GM12872 (cell line): ENCODE measurements around the gene MEX3C.

Source experiments
- TF ChIP-seq, protein P1 (sequence below): IDR thresholded peaks from 3 replicates; pipeline ENCODE4 v1.5.1; 2011; ENCODE audit warnings: low read depth, mild to moderate bottlenecking, low read length, moderate library complexity; ENCODE audit not compliant: insufficient read depth

MEX3C gene

GRCh38 chr18:51226587-51227350 is 29.3 kb upstream of the MEX3C start:
- TF ChIP-seq, protein P1, sequence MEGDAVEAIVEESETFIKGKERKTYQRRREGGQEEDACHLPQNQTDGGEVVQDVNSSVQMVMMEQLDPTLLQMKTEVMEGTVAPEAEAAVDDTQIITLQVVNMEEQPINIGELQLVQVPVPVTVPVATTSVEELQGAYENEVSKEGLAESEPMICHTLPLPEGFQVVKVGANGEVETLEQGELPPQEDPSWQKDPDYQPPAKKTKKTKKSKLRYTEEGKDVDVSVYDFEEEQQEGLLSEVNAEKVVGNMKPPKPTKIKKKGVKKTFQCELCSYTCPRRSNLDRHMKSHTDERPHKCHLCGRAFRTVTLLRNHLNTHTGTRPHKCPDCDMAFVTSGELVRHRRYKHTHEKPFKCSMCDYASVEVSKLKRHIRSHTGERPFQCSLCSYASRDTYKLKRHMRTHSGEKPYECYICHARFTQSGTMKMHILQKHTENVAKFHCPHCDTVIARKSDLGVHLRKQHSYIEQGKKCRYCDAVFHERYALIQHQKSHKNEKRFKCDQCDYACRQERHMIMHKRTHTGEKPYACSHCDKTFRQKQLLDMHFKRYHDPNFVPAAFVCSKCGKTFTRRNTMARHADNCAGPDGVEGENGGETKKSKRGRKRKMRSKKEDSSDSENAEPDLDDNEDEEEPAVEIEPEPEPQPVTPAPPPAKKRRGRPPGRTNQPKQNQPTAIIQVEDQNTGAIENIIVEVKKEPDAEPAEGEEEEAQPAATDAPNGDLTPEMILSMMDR, result no peak

DNA sequence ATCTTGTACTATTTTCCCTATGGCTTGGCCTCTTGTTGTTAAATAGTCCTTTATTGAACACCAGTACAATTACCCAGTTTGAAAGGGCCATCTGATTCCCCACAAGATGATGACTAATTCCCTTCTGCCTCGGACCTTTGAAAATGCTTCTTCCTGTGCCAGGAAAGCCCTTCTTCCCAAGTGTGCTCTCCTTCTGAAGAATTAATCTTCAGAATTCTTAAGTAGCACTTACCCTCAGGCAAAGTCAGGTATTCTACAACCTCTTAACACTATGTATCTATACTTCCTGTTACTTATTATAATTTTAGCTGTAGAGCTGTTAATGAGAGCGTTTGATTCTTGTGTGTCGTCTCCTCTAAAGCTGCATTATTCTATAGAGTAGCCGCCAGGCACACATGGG is 28.6 kb upstream of the MEX3C start:
- TF ChIP-seq, protein P1, result no peak

DNA sequence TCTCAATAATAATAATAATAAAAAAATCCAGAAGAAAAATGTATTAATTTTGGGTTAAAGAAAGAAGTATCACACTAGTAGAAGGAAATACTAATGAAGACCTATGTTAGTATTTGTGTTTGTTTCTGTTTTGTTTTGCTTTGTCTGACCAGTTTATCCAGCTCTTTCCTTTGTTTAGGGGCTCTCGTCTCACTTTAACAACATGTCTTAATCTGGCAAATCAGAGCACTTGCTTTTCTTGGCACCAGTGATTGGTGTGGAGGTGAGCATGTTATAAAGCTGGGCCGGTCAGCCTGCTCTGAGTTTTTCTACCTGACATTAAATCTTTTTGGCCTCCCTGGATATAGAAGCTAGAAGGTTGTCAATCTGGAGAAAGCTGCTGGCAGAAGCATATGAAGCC is 15.1 kb upstream of the MEX3C start:
- TF ChIP-seq, protein P1, result no peak

DNA sequence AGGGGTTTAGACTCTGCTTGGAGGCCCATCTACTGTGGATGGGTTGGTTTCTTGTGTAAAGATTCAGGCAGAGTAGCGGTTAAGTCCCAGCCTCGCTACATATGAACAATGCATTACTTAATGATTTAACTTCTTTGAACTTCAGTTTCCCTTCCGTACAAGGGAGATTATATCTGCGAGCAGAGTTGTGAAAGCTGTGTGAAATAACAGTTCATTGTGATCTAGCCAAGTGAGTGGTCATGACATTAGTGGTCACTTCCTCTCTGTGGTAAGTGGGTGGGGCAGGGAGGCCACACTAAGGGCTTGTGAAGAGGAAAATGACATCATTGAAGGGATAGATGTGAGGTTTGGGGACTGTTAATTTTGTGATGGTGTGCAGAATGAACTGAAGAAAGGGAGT is 14.1 kb upstream of the MEX3C start:
- TF ChIP-seq, protein P1, result no peak

- TF ChIP-seq, protein P1, result no peak
Observed at GRCh38 chr18:51196811-51197660, 445 bp downstream of the MEX3C start.

DNA sequence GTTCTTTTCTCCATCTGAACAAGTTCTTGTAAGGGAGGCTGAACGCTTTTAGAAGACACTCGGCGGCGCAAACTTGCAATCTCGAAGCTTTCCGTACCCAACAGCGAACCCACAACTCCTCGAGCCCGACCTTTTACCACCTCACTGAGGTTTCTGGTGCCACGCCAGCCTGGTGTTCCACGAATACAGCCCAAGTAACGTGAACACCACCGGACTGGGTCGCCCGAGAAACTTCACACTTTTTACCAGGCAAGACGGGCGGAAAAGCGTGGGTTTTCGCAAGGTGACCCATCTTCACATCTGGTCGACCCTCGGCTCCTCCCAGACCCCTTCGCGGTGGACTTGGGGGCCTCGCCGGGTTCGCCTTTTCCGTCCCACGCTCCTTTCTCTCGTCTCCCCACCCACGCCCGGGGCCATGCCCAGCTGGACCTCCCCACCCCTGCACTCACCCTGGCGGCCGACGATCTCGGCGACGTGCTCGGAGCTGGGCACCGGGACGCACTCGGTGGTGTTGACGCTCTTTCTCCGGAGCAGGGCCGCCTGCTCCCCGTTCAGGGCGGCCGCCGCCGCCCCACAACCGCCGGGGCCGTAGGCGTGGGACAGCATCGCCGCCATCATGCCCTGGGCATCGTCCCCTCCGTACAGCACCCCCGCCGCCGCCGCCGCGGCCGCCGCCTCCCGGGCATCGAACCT is 1.2 kb downstream of the MEX3C start:
- TF ChIP-seq, protein P1, result no peak

DNA sequence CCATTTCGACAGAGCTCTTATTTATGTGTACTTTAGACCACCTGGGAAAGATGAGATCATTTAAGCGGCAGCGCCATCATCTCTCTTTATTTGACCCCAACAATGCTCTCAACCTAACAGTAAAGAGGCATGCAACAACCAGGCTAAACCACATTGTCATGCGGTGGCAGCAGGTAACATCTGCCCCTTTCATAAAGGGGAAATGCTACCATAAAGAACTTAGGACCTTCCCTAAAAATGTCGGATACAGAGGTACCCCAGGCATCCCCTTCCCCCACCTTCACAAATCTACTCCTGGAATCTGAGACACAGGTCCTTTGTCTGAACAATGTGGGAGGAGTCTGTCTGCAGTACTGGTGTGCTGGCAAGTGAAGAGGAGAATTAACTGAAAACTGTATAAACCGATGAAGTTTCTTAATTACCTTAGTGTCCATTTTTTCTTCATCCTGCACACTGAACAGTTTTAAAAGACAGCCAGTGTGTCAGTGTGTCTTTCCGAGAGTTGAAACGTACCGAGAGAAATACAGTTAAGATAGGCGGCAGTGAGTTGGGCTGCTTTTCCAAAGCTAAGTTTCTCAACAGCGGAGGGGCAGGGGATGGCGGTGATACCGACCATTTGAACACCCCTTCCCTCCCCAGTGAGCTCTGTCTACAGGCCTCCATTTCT is 1.9 kb downstream of the MEX3C start:
- TF ChIP-seq, protein P1, result no peak
